RWPE2 (cell line): ENCODE measurements around the gene FAM120B.

Source experiments
- ATAC-seq: fragments of 200-7000 bp; cut with Tn5 transposase; 3 replicates; pipeline ENCODE4 v1.9.1; 2021; ENCODE audit warnings: low read depth
- DNase-seq: peaks from one replicate; pipeline ENCODE4 v3.0.0-alpha.2; 2020; ENCODE audit warnings: low spot score
- H3K27ac ChIP-seq: fragments of 450-650 bp; 2 replicates; pipeline ENCODE4 v1.5.1; 2017; ENCODE audit warnings: mild to moderate bottlenecking; ENCODE audit not compliant: poor library complexity, severe bottlenecking
- H3K27me3 ChIP-seq: fragments of 250-450 bp; sonication (Bioruptor Pico); 2 replicates; pipeline ENCODE4 v1.5.1; 2021; ENCODE audit warnings: mild to moderate bottlenecking, moderate library complexity; ENCODE audit not compliant: insufficient read depth, poor library complexity, severe bottlenecking
- H3K36me3 ChIP-seq: fragments of 250-450 bp; sonication (Bioruptor Pico); 2 replicates; pipeline ENCODE4 v1.5.1; 2020; ENCODE audit warnings: low read depth, mild to moderate bottlenecking, moderate library complexity
- H3K4me1 ChIP-seq: fragments of 250-450 bp; sonication (Bioruptor Pico); 2 replicates; pipeline ENCODE4 v1.5.1; 2021; ENCODE audit warnings: mild to moderate bottlenecking, moderate library complexity; ENCODE audit not compliant: insufficient read depth, poor library complexity, severe bottlenecking
- H3K4me3 ChIP-seq: fragments of 250-450 bp; sonication (Bioruptor Pico); 2 replicates; pipeline ENCODE4 v1.5.1; 2021; ENCODE audit warnings: mild to moderate bottlenecking, moderate library complexity; ENCODE audit not compliant: severe bottlenecking
- H3K9me3 ChIP-seq: fragments of 250-450 bp; sonication (Bioruptor Pico); 2 replicates; pipeline ENCODE4 v1.5.1; 2021; ENCODE audit warnings: mild to moderate bottlenecking, moderate library complexity; ENCODE audit not compliant: severe bottlenecking
- TF ChIP-seq, protein P1 (sequence below): fragments of 450-650 bp; IDR thresholded peaks from one replicate; pipeline ENCODE4 v1.5.1; 2017; ENCODE audit warnings: mild to moderate bottlenecking, moderate library complexity; ENCODE audit not compliant: poor library complexity, severe bottlenecking

FAM120B gene

DNA sequence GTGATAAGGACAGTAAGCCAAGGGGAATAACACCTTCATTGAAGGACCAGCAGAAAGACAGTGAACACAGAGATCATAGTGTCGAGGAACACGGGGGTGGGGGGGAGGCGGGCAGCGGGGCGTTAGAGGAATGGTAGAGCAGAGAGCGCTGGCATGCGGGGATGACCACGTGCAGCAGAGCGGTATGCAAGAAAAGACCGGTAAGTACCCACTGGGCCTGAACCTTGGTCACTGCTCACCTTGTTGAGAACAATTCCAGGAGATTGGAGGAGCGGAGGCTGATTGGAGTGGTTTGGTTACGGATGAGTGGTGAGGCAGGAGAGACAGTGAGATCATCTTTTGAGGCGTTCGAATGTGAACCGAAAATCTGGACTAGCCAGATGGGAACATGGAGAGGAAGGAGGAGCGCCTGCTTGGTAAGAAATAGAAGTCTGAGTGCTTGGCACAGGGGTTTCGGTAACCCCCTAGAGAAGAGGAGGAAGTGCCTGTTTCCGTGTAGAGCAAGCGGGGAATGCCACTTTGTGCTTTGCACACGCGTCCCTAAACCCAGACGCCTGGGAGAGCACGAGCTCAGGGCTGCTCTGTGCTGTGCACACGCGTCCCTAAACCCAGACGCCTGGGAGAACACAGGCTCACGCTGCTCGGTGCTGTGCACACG, 70.0 kb downstream of the FAM120B start:
- no peak for DNase-seq
- Histone ChIP-seq H3K27me3 (no peaks in the 10 kb centered on the region), H3K4me3 (no peak overlapping the region), H3K4me1 (no peaks in the 10 kb centered on the region), H3K9me3 (no peaks in the 10 kb centered on the region), H3K36me3 (peaks cover 14% of the 10 kb centered on the region), H3K27ac (no peak overlapping the region)
- ATAC-seq = no peak
- TF ChIP-seq, protein P1, sequence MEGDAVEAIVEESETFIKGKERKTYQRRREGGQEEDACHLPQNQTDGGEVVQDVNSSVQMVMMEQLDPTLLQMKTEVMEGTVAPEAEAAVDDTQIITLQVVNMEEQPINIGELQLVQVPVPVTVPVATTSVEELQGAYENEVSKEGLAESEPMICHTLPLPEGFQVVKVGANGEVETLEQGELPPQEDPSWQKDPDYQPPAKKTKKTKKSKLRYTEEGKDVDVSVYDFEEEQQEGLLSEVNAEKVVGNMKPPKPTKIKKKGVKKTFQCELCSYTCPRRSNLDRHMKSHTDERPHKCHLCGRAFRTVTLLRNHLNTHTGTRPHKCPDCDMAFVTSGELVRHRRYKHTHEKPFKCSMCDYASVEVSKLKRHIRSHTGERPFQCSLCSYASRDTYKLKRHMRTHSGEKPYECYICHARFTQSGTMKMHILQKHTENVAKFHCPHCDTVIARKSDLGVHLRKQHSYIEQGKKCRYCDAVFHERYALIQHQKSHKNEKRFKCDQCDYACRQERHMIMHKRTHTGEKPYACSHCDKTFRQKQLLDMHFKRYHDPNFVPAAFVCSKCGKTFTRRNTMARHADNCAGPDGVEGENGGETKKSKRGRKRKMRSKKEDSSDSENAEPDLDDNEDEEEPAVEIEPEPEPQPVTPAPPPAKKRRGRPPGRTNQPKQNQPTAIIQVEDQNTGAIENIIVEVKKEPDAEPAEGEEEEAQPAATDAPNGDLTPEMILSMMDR = no peak

DNA sequence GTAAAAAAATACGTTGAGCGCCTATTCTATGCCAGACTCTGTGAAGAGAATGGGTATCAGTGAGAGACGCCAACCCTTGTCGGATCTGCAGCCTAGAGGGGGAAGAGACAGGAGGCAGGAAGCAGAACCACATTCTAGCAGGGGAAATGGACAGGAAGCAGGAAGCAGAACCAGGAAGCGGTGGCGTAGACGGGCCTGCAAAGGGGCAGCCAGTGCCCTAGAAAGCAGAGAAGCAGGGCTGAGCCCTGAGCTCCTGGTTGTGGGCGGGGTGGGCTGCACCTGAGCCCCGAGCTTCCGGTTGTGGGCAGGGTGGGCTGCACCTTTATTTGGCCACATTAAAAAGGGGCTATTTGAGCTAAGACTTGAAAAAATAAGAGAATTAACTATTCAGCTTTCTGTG, 71.9 kb downstream of the FAM120B start:
- ATAC-seq (no peak), DNase-seq (no peak)
- H3K36me3 ChIP-seq = peaks cover 9% of the 10 kb centered on the region; the same call in 1 of the 2 replicates
- no peaks in the 10 kb centered on the region for H3K4me1 ChIP-seq
- H3K27me3 ChIP-seq = no peaks in the 10 kb centered on the region
- H3K4me3 ChIP-seq = no peak overlapping the region
- no peaks in the 10 kb centered on the region for H3K9me3 ChIP-seq
- H3K27ac ChIP-seq = no peak overlapping the region
- TF ChIP-seq, protein P1 = no peak

GRCh38 chr6:170381562-170381961, 75.0 kb downstream of the FAM120B start:
- Histone ChIP-seq H3K4me1 (no peaks in the 10 kb centered on the region), H3K27ac (no peak overlapping the region), H3K9me3 (no peaks in the 10 kb centered on the region), H3K4me3 (no peak overlapping the region), H3K27me3 (no peaks in the 10 kb centered on the region), H3K36me3 (peaks cover 5% of the 10 kb centered on the region; the same call in 1 of the 2 replicates)
- no peak for ATAC-seq
- DNase-seq = no peak
- TF ChIP-seq, protein P1 = no peak

DNA sequence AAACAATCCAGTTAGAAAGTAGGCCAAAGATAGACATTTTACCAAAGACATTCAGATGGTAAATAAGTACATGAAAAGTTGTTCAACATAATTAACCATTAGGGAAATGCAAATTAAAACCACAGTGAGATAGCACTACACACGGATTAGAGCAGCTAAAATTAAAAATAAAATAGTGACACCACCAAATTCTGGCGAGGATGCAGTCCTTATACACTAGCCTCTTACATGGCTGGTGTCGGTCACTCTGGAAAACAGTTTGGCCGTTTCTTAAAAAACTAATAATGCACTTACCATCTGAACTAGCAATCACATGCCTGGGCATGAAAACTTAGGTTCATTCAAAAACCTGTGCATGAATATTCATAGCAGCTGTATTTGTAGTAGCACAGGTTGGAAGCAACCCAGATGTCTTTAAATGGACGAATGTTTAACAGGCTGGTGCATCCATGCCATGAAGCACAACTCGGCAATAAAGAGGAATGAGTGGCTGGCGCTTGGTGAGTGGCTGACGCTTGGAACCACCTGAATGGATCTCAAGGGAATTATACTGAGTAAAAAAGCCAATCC, 77.0 kb downstream of the FAM120B start:
- DNase-seq = no peak

More for the DNA sequence above, 77.0 kb downstream of the FAM120B start:
- TF ChIP-seq, protein P1 = no peak
- Histone ChIP-seq H3K36me3 (peaks cover 10% of the 10 kb centered on the region), H3K4me3 (no peak overlapping the region), H3K4me1 (no peaks in the 10 kb centered on the region), H3K9me3 (no peaks in the 10 kb centered on the region), H3K27ac (no peak overlapping the region), H3K27me3 (no peaks in the 10 kb centered on the region)
- no peak for ATAC-seq
